ENCODE results near the gene LRRN2.

LRRN2 gene

DNA sequence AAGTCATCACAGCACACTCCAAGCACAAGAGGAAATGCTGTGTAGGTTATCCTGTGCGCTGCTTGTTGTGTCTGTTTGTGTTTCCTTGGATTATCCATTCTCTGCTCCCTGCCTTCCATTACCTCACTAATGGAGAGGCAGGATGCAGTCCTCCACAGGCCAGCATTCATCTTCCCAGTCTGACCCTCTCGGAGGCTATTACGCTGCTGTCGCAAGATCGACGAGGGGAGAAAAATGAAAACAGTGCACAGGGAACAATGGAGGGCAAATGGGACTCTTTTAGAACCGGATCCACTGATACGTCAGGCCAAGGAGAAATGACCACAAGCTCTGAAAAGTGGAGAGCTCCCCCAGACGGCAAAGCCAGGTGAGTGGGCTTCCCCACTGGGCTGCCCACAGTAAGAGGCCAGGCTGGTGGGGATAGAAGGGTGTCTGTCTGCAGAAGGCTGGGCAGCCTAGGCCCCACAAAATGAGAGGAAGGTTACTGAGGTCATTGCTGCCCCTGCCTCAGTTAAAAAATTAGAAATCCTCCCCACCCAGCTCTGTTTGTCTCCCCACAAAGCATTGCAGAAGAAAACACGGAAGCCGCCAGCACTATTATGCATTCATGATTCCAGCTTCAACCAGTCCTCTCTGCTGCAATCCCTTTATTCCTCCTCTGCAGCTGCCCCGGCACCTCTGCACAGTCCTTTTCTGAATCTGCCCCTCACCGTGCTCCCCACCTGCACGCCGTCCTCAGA, 21.7 kb downstream of the LRRN2 start:
- DNase-seq (ENCODE audit: low read depth) = no peak
- no peak overlapping the region for H3K4me3 ChIP-seq (replicated peaks; ENCODE audit: low read depth, low read length)
- TF ChIP-seq, protein P1, sequence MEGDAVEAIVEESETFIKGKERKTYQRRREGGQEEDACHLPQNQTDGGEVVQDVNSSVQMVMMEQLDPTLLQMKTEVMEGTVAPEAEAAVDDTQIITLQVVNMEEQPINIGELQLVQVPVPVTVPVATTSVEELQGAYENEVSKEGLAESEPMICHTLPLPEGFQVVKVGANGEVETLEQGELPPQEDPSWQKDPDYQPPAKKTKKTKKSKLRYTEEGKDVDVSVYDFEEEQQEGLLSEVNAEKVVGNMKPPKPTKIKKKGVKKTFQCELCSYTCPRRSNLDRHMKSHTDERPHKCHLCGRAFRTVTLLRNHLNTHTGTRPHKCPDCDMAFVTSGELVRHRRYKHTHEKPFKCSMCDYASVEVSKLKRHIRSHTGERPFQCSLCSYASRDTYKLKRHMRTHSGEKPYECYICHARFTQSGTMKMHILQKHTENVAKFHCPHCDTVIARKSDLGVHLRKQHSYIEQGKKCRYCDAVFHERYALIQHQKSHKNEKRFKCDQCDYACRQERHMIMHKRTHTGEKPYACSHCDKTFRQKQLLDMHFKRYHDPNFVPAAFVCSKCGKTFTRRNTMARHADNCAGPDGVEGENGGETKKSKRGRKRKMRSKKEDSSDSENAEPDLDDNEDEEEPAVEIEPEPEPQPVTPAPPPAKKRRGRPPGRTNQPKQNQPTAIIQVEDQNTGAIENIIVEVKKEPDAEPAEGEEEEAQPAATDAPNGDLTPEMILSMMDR (IDR thresholded peaks at IDR 0.05; ENCODE audit: low read length, missing control alignments) = no peak

DNA sequence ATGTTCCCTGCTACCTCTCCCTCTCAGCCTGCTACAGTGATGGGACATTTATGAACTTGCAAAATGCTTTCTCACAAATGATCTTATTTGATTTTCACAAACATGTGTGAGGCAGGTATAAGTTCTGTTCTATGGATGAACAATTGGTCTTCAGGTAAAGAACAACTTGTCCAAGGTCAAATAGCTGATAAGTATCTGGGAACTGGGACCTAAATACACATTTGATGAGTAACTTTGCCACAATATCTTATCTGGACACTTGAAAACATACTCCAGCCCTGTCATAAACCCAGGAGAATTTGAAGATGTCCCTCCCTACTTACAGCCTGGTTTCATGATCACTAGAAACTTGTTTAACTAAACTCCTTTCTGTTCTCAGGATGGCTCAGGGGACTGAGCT, 23.0 kb downstream of the LRRN2 start:
- TF ChIP-seq, protein P1 (IDR thresholded peaks at IDR 0.05; ENCODE audit: low read length, missing control alignments) = no peak
- DNase-seq (ENCODE audit: low read depth) = no peak
- no peak overlapping the region for H3K4me3 ChIP-seq (replicated peaks; ENCODE audit: low read depth, low read length)

DNA sequence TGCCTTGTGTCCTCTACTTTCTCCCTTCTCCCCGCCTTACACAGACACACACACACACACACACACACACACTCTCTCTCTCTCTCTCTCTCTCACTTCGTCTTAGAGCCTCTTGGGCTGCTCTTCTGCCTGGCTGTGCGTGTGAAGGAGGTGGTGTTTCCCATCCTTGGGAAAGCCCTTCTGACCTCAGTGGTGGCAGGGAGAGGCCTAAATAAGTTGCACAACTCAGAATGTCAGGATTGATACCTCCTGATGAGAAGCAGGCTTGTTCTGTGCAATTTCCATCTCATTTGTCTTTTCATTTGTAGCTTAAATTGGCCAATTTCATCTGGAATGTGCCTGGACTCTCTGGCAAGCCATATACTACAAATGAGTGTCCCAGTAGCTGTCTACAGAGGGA, 25.0 kb downstream of the LRRN2 start:
- no peak overlapping the region for H3K4me3 ChIP-seq (replicated peaks; ENCODE audit: low read depth, low read length)
- TF ChIP-seq, protein P1 (IDR thresholded peaks at IDR 0.05; ENCODE audit: low read length, missing control alignments) = no peak
- no peak for DNase-seq (ENCODE audit: low read depth)

DNA sequence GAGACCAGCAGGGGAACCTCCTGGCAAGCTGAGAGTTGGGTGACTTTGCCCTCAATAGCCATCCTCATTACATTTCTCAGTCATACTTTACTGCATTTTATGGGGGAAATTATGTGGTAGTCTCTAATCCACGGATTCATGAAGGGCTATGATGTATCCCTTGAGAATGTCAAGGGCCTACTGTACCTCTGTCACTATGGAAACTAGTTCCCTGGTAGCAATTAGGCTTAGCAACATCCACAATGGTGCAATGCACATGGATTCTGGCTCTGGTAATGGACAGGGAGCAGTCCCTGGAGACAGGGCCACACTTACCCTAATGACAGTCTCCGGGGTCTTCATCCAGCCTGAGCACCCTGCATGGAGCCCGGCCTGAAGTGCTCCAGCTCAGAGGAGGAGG, 26.5 kb downstream of the LRRN2 start:
- no peak overlapping the region for H3K4me3 ChIP-seq (replicated peaks; ENCODE audit: low read depth, low read length)
- TF ChIP-seq, protein P1 (IDR thresholded peaks at IDR 0.05; ENCODE audit: low read length, missing control alignments) = no peak
- no peak for DNase-seq (ENCODE audit: low read depth)

DNA sequence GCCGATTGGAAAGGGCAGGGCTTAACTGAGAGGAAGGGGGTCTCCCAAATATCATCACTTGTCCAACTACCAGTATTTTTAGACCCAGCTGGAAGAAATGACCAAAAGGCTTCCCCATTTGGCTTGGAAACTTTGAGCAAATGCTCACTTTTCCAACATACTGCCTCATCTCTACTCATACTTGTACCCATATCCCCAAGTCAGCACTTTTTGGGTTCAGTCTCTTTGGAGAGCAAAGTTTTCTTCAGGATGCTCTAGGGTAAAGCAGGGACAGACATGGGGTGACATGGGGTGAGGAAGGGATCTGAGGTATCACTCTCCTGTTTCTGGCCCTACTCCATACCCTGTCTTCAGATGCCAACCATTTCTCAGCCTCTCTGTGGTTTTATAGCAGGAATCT, 27.2 kb downstream of the LRRN2 start:
- H3K4me3 ChIP-seq (replicated peaks; ENCODE audit: low read depth, low read length) = no peak overlapping the region
- no peak for DNase-seq (ENCODE audit: low read depth)
- TF ChIP-seq, protein P1 (IDR thresholded peaks at IDR 0.05; ENCODE audit: low read length, missing control alignments) = no peak

DNA sequence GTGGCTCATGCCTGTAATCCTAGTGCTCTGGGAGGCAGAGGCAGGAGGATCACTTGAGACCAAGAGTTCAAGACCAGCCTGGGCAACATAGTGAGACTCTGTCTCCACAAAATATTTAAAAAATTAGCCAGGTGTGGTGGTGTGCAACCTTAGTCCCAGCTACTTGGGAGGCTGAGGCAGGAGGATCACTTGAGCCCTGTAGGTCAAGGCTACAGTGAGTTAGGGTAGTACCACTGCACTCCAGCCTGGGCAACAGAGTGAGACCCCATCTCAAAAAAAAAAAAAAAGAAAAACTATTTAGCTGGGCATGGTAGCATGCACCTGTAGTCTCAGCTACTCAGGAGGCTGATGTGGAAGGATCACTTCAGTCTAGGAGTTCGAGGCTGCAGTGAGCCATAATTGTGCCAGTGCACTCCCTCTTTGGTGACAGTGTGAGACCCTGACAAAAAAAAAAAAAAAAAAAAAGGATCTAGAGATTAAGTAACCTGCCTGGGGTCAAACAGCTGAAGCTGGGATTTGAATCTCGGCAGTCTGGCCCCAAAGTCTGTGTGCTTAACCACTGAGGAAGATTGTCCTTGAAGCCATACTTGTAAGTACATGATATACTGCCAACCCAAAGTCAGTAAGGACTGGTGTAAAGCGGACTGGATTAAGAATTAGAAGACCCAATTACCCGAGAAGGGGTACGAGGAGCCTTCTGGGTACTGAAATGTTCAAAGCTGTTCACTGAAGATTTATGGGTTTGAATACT, 31.8 kb downstream of the LRRN2 start:
- H3K4me3 ChIP-seq (replicated peaks; ENCODE audit: low read depth, low read length) = no peak overlapping the region
- TF ChIP-seq, protein P1 (IDR thresholded peaks at IDR 0.05; ENCODE audit: low read length, missing control alignments) = no peak
- DNase-seq (ENCODE audit: low read depth) = no peak

Measured in fibroblast of pulmonary artery (primary cell).